ENCODE results near the gene PTK6. TPM values are rescaled to one million over a fixed set of nuclear protein-coding genes. Genes with fewer than 3 reads are reported as not detected.

Gene PTK6
- total and polyA plus RNA-seq, 2 of the 13 experiments (the other 11 are each of a cell fraction or from before 2014, with no cell fraction given): 0.08 TPM; not detected in 1

DNA sequence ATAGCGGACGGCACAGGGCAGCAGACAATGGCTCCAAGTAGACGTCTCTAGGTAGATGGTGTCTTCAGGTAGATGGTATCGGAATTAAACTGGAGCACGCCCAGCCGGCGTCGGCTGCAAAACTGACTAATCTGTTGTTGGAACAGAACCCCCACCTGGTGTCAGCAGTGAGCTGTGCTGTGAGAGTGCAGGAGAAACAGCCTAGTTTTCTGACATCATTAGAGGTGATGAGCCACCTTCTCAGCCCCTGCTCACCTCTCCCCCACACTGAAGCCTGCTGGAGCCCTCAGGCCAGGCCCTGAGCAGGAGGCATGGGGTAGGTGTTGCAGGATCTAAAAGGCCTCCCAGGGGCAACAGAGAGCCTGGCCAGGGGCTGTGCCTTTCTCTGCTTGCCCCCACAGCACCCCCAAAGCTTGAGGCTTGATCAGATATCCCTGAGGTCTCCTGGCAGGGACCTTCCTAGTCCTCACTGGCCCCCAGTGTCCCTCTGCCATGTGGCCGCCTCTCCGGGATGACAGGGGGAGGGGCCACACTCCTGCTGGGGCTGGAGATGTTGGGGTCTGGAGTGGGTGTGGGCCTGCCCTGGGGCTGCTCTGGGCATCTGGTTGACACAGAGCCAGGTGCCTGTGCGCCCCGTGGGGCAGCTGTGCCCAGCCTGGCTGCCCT lies 43.8 kb upstream of the PTK6 start (continued):
- TF ChIP-seq, protein P1, sequence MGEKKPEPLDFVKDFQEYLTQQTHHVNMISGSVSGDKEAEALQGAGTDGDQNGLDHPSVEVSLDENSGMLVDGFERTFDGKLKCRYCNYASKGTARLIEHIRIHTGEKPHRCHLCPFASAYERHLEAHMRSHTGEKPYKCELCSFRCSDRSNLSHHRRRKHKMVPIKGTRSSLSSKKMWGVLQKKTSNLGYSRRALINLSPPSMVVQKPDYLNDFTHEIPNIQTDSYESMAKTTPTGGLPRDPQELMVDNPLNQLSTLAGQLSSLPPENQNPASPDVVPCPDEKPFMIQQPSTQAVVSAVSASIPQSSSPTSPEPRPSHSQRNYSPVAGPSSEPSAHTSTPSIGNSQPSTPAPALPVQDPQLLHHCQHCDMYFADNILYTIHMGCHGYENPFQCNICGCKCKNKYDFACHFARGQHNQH (CRISPR knock-in tag; IDR thresholded peaks at IDR 0.05): peak; percentile 59; the same call in 1 of the 2 replicates
- TF ChIP-seq, protein P2, sequence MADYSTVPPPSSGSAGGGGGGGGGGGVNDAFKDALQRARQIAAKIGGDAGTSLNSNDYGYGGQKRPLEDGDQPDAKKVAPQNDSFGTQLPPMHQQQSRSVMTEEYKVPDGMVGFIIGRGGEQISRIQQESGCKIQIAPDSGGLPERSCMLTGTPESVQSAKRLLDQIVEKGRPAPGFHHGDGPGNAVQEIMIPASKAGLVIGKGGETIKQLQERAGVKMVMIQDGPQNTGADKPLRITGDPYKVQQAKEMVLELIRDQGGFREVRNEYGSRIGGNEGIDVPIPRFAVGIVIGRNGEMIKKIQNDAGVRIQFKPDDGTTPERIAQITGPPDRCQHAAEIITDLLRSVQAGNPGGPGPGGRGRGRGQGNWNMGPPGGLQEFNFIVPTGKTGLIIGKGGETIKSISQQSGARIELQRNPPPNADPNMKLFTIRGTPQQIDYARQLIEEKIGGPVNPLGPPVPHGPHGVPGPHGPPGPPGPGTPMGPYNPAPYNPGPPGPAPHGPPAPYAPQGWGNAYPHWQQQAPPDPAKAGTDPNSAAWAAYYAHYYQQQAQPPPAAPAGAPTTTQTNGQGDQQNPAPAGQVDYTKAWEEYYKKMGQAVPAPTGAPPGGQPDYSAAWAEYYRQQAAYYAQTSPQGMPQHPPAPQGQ (CRISPR knock-in tag; IDR thresholded peaks at IDR 0.05; ENCODE audit: borderline replicate concordance): no peak
- TF ChIP-seq KDM2A (CRISPR knock-in tag; IDR thresholded peaks at IDR 0.05; ENCODE audit: borderline replicate concordance, low read depth) (peak; percentile 64; the same call in 1 of the 2 replicates), ZBTB38 (CRISPR knock-in tag; IDR thresholded peaks at IDR 0.05) (peak; percentile 53; the same call in 1 of the 2 replicates), ZKSCAN8 (CRISPR knock-in tag; IDR thresholded peaks at IDR 0.05; ENCODE audit: borderline replicate concordance) (peak; percentile 56; the same call in 1 of the 2 replicates), GFI1 (CRISPR knock-in tag; IDR thresholded peaks at IDR 0.05; ENCODE audit: borderline replicate concordance) (no peak), MED8 (CRISPR knock-in tag; IDR thresholded peaks at IDR 0.05; ENCODE audit: insufficient replicate concordance) (no peak), RARA (CRISPR knock-in tag; IDR thresholded peaks at IDR 0.05) (peak; percentile 57), ERF (CRISPR knock-in tag; IDR thresholded peaks at IDR 0.05) (peak; percentile 66; the same call in 1 of the 2 replicates), MED1 (CRISPR knock-in tag; IDR thresholded peaks at IDR 0.05) (peak; percentile 26; the same call in 1 of the 2 replicates), ZNF788 (CRISPR knock-in tag; IDR thresholded peaks at IDR 0.05; ENCODE audit: borderline replicate concordance) (no peak; the same call in 1 of the 2 replicates), RFXAP (CRISPR knock-in tag; IDR thresholded peaks at IDR 0.05; ENCODE audit: borderline replicate concordance) (0 out of 2 replicates have a peak, but pooled peaks have one; percentile 49)
- TF ChIP-seq, protein P3, sequence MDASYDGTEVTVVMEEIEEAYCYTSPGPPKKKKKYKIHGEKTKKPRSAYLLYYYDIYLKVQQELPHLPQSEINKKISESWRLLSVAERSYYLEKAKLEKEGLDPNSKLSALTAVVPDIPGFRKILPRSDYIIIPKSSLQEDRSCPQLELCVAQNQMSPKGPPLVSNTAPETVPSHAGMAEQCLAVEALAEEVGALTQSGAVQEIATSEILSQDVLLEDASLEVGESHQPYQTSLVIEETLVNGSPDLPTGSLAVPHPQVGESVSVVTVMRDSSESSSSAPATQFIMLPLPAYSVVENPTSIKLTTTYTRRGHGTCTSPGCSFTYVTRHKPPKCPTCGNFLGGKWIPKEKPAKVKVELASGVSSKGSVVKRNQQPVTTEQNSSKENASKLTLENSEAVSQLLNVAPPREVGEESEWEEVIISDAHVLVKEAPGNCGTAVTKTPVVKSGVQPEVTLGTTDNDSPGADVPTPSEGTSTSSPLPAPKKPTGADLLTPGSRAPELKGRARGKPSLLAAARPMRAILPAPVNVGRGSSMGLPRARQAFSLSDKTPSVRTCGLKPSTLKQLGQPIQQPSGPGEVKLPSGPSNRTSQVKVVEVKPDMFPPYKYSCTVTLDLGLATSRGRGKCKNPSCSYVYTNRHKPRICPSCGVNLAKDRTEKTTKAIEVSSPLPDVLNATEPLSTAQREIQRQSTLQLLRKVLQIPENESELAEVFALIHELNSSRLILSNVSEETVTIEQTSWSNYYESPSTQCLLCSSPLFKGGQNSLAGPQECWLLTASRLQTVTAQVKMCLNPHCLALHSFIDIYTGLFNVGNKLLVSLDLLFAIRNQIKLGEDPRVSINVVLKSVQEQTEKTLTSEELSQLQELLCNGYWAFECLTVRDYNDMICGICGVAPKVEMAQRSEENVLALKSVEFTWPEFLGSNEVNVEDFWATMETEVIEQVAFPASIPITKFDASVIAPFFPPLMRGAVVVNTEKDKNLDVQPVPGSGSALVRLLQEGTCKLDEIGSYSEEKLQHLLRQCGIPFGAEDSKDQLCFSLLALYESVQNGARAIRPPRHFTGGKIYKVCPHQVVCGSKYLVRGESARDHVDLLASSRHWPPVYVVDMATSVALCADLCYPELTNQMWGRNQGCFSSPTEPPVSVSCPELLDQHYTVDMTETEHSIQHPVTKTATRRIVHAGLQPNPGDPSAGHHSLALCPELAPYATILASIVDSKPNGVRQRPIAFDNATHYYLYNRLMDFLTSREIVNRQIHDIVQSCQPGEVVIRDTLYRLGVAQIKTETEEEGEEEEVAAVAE (CRISPR knock-in tag; IDR thresholded peaks at IDR 0.05; ENCODE audit: borderline replicate concordance): peak; percentile 52; the same call in 1 of the 2 replicates
- TF ChIP-seq, protein P4, sequence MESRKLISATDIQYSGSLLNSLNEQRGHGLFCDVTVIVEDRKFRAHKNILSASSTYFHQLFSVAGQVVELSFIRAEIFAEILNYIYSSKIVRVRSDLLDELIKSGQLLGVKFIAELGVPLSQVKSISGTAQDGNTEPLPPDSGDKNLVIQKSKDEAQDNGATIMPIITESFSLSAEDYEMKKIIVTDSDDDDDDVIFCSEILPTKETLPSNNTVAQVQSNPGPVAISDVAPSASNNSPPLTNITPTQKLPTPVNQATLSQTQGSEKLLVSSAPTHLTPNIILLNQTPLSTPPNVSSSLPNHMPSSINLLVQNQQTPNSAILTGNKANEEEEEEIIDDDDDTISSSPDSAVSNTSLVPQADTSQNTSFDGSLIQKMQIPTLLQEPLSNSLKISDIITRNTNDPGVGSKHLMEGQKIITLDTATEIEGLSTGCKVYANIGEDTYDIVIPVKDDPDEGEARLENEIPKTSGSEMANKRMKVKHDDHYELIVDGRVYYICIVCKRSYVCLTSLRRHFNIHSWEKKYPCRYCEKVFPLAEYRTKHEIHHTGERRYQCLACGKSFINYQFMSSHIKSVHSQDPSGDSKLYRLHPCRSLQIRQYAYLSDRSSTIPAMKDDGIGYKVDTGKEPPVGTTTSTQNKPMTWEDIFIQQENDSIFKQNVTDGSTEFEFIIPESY (CRISPR knock-in tag; IDR thresholded peaks at IDR 0.05): peak; percentile 69
- TF ChIP-seq, protein P5, sequence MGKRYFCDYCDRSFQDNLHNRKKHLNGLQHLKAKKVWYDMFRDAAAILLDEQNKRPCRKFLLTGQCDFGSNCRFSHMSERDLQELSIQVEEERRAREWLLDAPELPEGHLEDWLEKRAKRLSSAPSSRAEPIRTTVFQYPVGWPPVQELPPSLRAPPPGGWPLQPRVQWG (CRISPR knock-in tag; IDR thresholded peaks at IDR 0.05; ENCODE audit: borderline replicate concordance, low read depth): no peak

Measured in HepG2 (cell line).